DOHH2 (cell line): ENCODE data around the gene MTOR.

ENCODE experiments used
- H3F3A ChIP-seq: fragments of 200-600 bp; sonication (generic), shearing (Covaris generic); 2 replicates; pipeline ENCODE4 v1.6.0; 2016; ENCODE audit warnings: antibody characterized with exemption, mild to moderate bottlenecking; ENCODE audit not compliant: control insufficient read depth, insufficient read depth
- H3K27ac ChIP-seq: fragments of 200-600 bp; sonication (generic); 2 replicates; pipeline ENCODE4 v1.5.1; 2014; ENCODE audit warnings: low read depth, mild to moderate bottlenecking, low read length, moderate library complexity
- H3K27me3 ChIP-seq: fragments of 200-600 bp; sonication (generic); 2 replicates; pipeline ENCODE4 v1.6.1; 2014; ENCODE audit warnings: mild to moderate bottlenecking, low read length, mixed read lengths; ENCODE audit not compliant: control insufficient read depth
- H3K36me3 ChIP-seq: fragments of 200-600 bp; sonication (generic); 2 replicates; pipeline ENCODE4 v1.6.1; 2014; ENCODE audit warnings: mild to moderate bottlenecking, low read length, moderate library complexity, mixed read lengths; ENCODE audit not compliant: control insufficient read depth
- H3K4me1 ChIP-seq: fragments of 200-600 bp; sonication (generic); 2 replicates; pipeline ENCODE4 v1.6.1; 2014; ENCODE audit warnings: mild to moderate bottlenecking, low read length, mixed read lengths; ENCODE audit not compliant: control insufficient read depth
- H3K4me2 ChIP-seq: fragments of 200-600 bp; sonication (generic); 2 replicates; pipeline ENCODE4 v1.6.0; 2014; ENCODE audit warnings: mild to moderate bottlenecking, low read length, moderate library complexity
- H3K4me3 ChIP-seq: fragments of 200-600 bp; sonication (generic); 2 replicates; pipeline ENCODE4 v1.5.1; 2014; ENCODE audit warnings: mild to moderate bottlenecking, low read length, mixed read lengths
- H3K79me2 ChIP-seq: fragments of 200-600 bp; sonication (generic); 2 replicates; pipeline ENCODE4 v1.6.1; 2014; ENCODE audit warnings: mild to moderate bottlenecking, low read length, mixed read lengths; ENCODE audit not compliant: control insufficient read depth
- H3K9me2 ChIP-seq: fragments of 200-600 bp; sonication (generic); replicated peaks from 2 replicates; pipeline ENCODE4 v1.6.1; 2014; ENCODE audit warnings: mild to moderate bottlenecking, low read length, mixed read lengths; ENCODE audit not compliant: control insufficient read depth
- H3K9me3 ChIP-seq: fragments of 200-600 bp; sonication (generic); 2 replicates; pipeline ENCODE4 v1.6.1; 2014; ENCODE audit warnings: antibody characterized with exemption, low read length, mixed read lengths; ENCODE audit not compliant: control insufficient read depth, insufficient read depth
- H4K20me1 ChIP-seq: fragments of 200-600 bp; sonication (generic); 2 replicates; pipeline ENCODE4 v1.6.0; 2014; ENCODE audit warnings: low read depth, mild to moderate bottlenecking, antibody characterized with exemption, low read length, moderate library complexity; ENCODE audit not compliant: control insufficient read depth, insufficient read depth
- CTCF ChIP-seq: fragments of 200-600 bp; sonication (generic); IDR thresholded peaks from one replicate; pipeline ENCODE4 v1.5.1; 2014; ENCODE audit warnings: antibody characterized with exemption, mild to moderate bottlenecking, low read depth, low read length; ENCODE audit not compliant: poor library complexity, severe bottlenecking
- EZH2phosphoT487 ChIP-seq: fragments of 200-600 bp; sonication (generic); IDR thresholded peaks from 2 replicates; pipeline ENCODE4 v1.6.1; 2017; ENCODE audit warnings: borderline replicate concordance, mild to moderate bottlenecking, antibody characterized with exemption, low read length, moderate library complexity, mixed read lengths

MTOR gene

DNA sequence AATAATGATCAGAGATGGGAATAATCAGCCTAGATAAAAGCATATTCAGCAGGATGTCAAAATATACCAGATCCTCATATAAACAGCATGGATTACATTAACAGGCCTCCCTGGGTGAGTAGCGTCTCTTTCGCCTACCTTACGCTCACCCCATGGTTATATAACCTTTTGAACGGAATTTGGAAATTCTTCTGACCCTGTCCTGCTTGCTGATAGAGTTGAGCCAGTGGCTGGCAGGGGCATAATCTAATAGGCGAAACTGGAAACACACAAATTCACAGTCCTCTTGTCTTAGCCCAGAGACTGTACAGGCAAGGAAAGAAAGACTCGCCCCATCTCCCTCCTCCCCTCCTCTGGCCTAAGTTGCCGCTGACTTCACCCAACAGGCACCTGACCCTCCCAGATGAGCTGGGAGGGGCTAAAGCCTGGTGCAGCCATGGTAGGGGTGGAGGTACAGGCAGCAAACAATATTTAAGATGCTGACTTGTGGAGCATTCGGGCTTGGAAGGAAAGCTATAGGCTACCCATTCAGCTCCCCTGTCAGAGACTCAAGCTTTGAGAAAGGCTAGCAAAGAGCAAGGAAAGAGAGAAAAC is 73.4 kb downstream of the MTOR start, which contains the start of gene ANGPTL7:
Gene ANGPTL7 (plus strand): TSS at position 498 of the 594 bp plus-strand sequence. CDS start 225 bp downstream, outside the sequence.
- Histone ChIP-seq H3K4me3 (no peak within 1 kb of the TSS), H3F3A (no peaks in the 10 kb centered on the region), H3K4me1 (no peaks in the 10 kb centered on the region), H4K20me1 (no peaks in the 10 kb centered on the region), H3K9me2 (no peaks in the 10 kb centered on the region), H3K9me3 (no peaks in the 10 kb centered on the region), H3K27me3 (no peaks in the 10 kb centered on the region), H3K4me2 (no peak within 1 kb of the TSS), H3K36me3 (peaks cover 61% of the 10 kb centered on the region), H3K27ac (no peak within 1 kb of the TSS), H3K79me2 (no peaks in the 10 kb centered on the region)
- TF ChIP-seq CTCF (no peak), EZH2phosphoT487 (no peak)

DNA sequence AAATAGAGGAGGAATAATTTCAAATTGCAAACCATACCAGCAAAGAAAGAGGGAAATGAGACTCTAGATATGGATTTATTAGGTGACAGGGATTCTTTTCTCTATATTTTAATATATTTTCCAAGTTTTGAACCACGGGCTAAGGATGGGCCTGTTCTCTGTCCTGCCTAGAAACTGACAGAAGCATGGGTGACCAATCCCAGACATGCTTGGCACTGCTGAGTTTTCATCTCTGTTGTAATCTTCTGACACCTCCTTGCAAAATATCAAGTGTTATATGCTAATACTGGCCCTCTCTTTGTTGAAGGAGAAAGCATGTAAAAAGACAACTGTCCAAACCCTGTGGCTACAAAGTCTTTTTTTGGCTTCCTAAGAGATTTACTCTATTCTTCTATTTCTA is 74.0 kb downstream of the MTOR start:
- Histone ChIP-seq H3K4me1 (no peaks in the 10 kb centered on the region), H3K27ac (no peak overlapping the region), H3K27me3 (no peaks in the 10 kb centered on the region), H3K9me3 (no peaks in the 10 kb centered on the region), H3K4me2 (no peak overlapping the region), H3K36me3 (peaks cover 57% of the 10 kb centered on the region), H4K20me1 (no peaks in the 10 kb centered on the region), H3K79me2 (no peaks in the 10 kb centered on the region), H3K4me3 (no peak overlapping the region), H3F3A (no peaks in the 10 kb centered on the region), H3K9me2 (no peaks in the 10 kb centered on the region)
- no peak for TF ChIP-seq CTCF
- TF ChIP-seq EZH2phosphoT487, result no peak

DNA sequence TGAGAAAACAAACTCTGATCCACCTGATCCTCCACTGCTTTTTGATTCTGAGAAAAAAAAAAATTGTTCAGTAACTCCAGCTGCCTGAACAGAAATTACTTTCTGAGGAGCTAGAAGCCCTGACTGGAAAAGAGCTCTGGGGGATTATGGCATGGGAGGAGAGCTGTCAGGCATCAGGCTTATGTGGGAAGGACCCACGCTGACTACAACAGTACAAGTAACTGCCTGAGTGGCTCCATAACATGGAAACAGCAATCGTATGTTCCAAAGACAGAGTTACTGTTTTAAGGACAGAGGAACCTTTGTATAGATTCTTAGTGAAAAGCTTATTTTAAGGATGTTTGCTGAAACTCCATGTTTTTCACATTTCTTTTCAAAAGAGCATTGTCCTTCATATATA is 74.4 kb downstream of the MTOR start:
- TF ChIP-seq CTCF, result no peak
- no peak for TF ChIP-seq EZH2phosphoT487
- H3K79me2 ChIP-seq, result no peaks in the 10 kb centered on the region
- no peaks in the 10 kb centered on the region for H3K9me3 ChIP-seq
- peaks cover 54% of the 10 kb centered on the region for H3K36me3 ChIP-seq
- H3K4me2 ChIP-seq, result no peak overlapping the region
- no peaks in the 10 kb centered on the region for H3F3A ChIP-seq
- H3K27ac ChIP-seq, result no peak overlapping the region
- H3K9me2 ChIP-seq, result no peaks in the 10 kb centered on the region
- H4K20me1 ChIP-seq, result no peaks in the 10 kb centered on the region
- H3K27me3 ChIP-seq, result no peaks in the 10 kb centered on the region
- no peaks in the 10 kb centered on the region for H3K4me1 ChIP-seq
- no peak overlapping the region for H3K4me3 ChIP-seq
